Uterus (tissue), 2 donors: ENCODE measurements around the gene RAB44.

Source experiments
- POLR2A ChIP-seq, 2 donors: fragments of 450-650 bp; IDR thresholded peaks; one replicate each; pipeline ENCODE4 v1.6.1; 2016; ENCODE audit warnings: antibody characterized with exemption in 2 of 2, mild to moderate bottlenecking in 1 of 2, moderate library complexity in 1 of 2
- TF ChIP-seq, protein P1 (sequence below), 4 experiments: fragments of 200-600 bp in 2 of 4; fragments of 450-650 bp in 2 of 4; sonication (generic) in 2 of 4; IDR thresholded peaks; one replicate each; pipeline ENCODE4 v1.5.1; 2016 to 2019; ENCODE audit warnings: antibody characterized with exemption in 4 of 4, mild to moderate bottlenecking in 2 of 4, moderate library complexity in 1 of 4

DNA sequence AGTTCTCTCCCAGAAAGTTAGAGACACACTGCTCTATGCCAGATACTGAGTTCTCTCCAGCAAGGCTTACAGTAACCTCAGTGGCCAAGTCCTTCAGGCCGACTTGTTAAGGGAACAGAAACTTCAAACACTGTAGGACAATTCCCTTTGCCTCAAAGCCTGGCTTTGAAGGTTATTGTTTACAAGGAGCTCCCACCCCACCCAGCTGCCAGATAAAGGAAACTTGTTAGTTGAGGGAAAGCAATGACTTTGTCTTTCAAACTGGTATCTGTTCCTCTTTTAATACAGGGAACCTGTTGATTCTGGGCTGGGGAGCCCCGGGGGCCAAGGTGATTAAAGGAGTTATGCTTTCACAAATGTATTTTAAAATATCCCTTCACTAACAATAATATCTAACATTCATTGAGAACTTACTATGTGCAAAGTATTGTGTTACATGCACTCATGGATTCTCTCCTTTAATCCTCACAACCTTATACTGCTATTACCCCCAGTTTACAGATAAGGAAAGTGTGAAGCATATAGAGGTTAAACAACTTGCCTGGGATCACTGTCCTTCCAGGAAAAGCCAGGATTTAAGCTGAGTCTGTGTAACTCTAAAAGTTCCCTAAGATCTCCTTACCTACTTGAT is 46.7 kb upstream of the RAB44 start:
- TF ChIP-seq, protein P1, sequence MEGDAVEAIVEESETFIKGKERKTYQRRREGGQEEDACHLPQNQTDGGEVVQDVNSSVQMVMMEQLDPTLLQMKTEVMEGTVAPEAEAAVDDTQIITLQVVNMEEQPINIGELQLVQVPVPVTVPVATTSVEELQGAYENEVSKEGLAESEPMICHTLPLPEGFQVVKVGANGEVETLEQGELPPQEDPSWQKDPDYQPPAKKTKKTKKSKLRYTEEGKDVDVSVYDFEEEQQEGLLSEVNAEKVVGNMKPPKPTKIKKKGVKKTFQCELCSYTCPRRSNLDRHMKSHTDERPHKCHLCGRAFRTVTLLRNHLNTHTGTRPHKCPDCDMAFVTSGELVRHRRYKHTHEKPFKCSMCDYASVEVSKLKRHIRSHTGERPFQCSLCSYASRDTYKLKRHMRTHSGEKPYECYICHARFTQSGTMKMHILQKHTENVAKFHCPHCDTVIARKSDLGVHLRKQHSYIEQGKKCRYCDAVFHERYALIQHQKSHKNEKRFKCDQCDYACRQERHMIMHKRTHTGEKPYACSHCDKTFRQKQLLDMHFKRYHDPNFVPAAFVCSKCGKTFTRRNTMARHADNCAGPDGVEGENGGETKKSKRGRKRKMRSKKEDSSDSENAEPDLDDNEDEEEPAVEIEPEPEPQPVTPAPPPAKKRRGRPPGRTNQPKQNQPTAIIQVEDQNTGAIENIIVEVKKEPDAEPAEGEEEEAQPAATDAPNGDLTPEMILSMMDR (IDR thresholded peaks at IDR 0.05) = no peak
- TF ChIP-seq POLR2A (IDR thresholded peaks at IDR 0.05) = no peak
